Left ventricle myocardium inferior (tissue), 1 donor: Measurements from ENCODE around the gene LTN1. TPM values are rescaled to one million over a fixed set of nuclear protein-coding genes. Genes with fewer than 3 reads are reported as not detected.
"Not testable (repeated sequence)": the region's sequence is repeated elsewhere in the genome, so short reads cannot be mapped to it uniquely, and the experiment has no call there.

Source experiments
- DNase-seq: peaks from one replicate; pipeline ENCODE4 v3.0.0-alpha.2; 2020
- H3K27ac ChIP-seq: fragments of 200-600 bp; replicated peaks from 2 replicates; pipeline ENCODE4 v1.8.0; 2021
- H3K27me3 ChIP-seq: fragments of 200-600 bp; 2 replicates; pipeline ENCODE4 v1.8.0; 2021; ENCODE audit warnings: low read depth
- H3K36me3 ChIP-seq: fragments of 200-600 bp; 2 replicates; pipeline ENCODE4 v1.8.0; 2021
- H3K4me1 ChIP-seq: fragments of 200-600 bp; 2 replicates; pipeline ENCODE4 v1.8.0; 2021
- H3K4me3 ChIP-seq: fragments of 200-600 bp; 2 replicates; pipeline ENCODE4 v1.8.0; 2021; ENCODE audit warnings: mild to moderate bottlenecking, moderate library complexity
- H3K9me3 ChIP-seq: fragments of 200-600 bp; replicated peaks from 2 replicates; pipeline ENCODE4 v1.8.0; 2021
- intact Hi-C: fragments of 100-400 bp; cut with micrococcal nuclease; formaldehyde crosslinking; loops from one replicate; pipeline ENCODE4 v1.11.0; 2022
- total RNA-seq: library from RNA; stranded (reverse); fragmentation: NEBNext Ultra II Directional; extraction: Animal tissue kit (Norgen Biotek cat#: 25700); gene quantifications from one replicate; pipeline ENCODE4 v1.2.1, GENCODE V29; 2021
- TF ChIP-seq, protein P1 (sequence below): fragments of 200-600 bp; IDR thresholded peaks from 2 replicates; pipeline ENCODE4 v1.8.0; 2021; ENCODE audit warnings: antibody characterized with exemption, mild to moderate bottlenecking, borderline replicate concordance
- donor health status: DM: no; HTN: yes; CAD: no; lungs with severe emphysema.

LTN1 gene
- total RNA-seq, 1 donor from 2014 or later: 16.6 TPM

DNA sequence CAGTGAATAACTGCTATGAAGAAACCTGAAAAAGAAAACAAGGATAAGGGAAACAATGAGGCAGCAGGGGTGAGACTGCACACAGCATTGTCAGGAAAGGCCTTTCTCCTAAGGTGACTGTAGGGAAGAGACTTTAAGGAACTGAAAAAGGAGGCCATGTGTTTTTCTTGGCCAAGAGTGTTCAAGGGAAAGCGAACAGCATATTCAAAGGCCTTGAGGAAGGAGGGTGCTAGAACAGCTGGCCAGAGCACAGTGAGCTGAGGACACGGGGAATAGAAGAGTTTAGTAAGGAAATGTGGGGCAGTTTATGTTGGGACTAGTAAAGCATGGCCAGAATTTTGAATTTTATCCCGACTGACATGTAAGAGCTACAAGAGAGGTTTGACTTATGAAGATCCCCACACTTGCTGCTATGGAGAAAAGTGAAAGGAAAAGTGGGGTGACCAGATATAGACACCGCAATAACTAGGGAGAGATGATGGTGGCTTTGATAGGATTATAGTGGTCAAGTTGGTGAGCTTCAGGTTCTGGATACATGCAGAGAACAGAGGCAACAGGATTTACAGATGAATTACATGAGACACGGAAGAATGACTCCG lies 25.1 kb upstream of the LTN1 start:
- H3K4me1 ChIP-seq: peaks cover 27% of the 10 kb centered on the region
- peak overlapping the region; percentile 80 for H3K4me3 ChIP-seq
- H3K27me3 ChIP-seq: no peaks in the 10 kb centered on the region
- no peaks in the 10 kb centered on the region for H3K9me3 ChIP-seq
- TF ChIP-seq, protein P1, sequence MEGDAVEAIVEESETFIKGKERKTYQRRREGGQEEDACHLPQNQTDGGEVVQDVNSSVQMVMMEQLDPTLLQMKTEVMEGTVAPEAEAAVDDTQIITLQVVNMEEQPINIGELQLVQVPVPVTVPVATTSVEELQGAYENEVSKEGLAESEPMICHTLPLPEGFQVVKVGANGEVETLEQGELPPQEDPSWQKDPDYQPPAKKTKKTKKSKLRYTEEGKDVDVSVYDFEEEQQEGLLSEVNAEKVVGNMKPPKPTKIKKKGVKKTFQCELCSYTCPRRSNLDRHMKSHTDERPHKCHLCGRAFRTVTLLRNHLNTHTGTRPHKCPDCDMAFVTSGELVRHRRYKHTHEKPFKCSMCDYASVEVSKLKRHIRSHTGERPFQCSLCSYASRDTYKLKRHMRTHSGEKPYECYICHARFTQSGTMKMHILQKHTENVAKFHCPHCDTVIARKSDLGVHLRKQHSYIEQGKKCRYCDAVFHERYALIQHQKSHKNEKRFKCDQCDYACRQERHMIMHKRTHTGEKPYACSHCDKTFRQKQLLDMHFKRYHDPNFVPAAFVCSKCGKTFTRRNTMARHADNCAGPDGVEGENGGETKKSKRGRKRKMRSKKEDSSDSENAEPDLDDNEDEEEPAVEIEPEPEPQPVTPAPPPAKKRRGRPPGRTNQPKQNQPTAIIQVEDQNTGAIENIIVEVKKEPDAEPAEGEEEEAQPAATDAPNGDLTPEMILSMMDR: no peak
- no peaks in the 10 kb centered on the region for H3K36me3 ChIP-seq
- intact Hi-C loops: no loop called here
- H3K27ac ChIP-seq: no peak overlapping the region
- DNase-seq: no peak

DNA sequence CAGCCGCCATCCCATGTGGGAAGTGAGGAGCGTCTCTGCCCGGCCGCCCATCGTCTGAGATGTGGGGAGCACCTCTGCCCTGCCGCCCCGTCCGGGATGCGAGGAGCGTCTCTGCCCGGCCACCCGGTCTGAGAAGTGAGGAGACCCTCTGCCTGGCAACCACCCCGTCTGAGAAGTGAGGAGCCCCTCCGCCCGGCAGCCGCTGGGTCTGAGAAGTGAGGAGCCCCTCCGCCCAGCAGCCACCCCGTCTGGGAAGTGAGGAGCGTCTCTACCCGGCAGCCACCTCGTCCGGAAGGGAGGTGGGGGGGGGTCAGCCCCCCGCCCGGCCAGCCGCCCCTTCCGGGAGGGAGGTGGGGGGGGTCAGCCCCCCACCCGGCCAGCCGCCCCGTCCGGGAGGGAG lies 18.6 kb upstream of the LTN1 start:
- H3K27me3 ChIP-seq, intact Hi-C loops, H3K4me1 ChIP-seq, H3K27ac ChIP-seq, DNase-seq, H3K9me3 ChIP-seq, H3K4me3 ChIP-seq: not testable (repeated sequence)
- peaks cover 24% of the 10 kb centered on the region for H3K36me3 ChIP-seq

DNA sequence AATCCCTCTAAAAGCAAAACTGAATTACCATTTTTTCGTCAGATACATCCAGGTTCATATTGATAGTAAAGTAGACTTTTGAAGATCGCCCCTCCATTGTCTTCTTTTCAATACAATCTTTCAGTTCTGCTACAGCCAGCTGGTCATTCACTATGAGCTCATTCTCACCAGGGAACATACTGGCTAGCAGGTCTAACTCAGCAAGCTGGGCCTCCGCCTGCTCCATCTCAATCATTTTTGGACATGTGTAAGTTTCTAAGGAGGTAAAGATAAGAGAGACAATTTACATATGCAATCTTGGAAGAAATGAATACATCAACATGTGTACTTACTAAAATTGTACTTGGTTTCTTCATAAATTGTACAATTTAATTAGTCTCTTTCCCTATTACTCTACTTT lies 15.7 kb upstream of the LTN1 start:
- H3K4me3 ChIP-seq: no peak overlapping the region
- TF ChIP-seq, protein P1: no peak
- no peaks in the 10 kb centered on the region for H3K9me3 ChIP-seq
- H3K27ac ChIP-seq: no peak overlapping the region
- no peak for DNase-seq
- intact Hi-C loops: no loop called here
- H3K27me3 ChIP-seq: no peaks in the 10 kb centered on the region
- H3K36me3 ChIP-seq: peaks cover 25% of the 10 kb centered on the region
- peaks cover 7% of the 10 kb centered on the region for H3K4me1 ChIP-seq

DNA sequence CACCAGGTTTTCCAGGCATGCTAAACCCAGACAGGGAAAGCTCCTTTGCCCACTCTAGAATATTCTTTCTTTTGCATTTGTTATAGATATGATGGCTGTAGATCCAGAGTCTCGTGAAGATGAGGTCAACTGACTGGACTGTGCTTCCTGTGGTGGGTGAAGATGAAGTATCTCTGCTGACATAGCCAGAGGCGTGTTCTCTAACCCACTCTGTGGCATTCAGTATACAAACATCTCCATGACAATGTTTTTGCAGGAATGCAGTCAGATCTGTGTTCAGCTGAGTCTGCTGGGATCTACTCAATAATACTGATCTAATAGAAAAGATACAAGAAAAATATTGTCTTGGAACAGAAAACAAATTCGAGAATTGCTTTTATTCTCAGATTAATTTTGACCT lies 15.1 kb upstream of the LTN1 start:
- intact Hi-C loops: no loop called here
- no peak for DNase-seq
- no peak overlapping the region for H3K27ac ChIP-seq
- no peaks in the 10 kb centered on the region for H3K27me3 ChIP-seq
- H3K4me3 ChIP-seq: no peak overlapping the region
- H3K4me1 ChIP-seq: peaks cover 12% of the 10 kb centered on the region
- H3K9me3 ChIP-seq: no peaks in the 10 kb centered on the region
- H3K36me3 ChIP-seq: peaks cover 25% of the 10 kb centered on the region
- TF ChIP-seq, protein P1: no peak

DNA sequence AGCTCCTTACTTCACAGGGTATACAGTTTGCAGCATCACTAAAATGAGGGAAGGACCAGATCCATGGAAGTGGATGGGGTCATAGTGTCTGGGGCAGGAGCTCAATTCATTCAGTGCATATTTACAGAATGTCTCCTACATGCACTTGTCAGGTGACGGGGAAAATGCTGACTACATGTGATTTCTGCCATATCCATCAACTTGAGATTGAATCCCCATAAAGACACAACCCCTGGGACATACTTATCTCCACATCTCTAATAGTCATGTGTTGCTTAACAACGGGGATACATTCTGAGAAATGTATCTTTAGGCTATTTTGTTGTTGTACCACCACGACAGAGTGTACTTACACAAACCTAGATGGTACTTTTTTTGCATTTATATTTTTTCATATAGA lies 14.5 kb upstream of the LTN1 start:
- Histone ChIP-seq H3K9me3 (no peaks in the 10 kb centered on the region), H3K27ac (no peak overlapping the region), H3K4me1 (peaks cover 17% of the 10 kb centered on the region), H3K4me3 (no peak overlapping the region), H3K27me3 (no peaks in the 10 kb centered on the region), H3K36me3 (peaks cover 25% of the 10 kb centered on the region)
- DNase-seq: no peak
- intact Hi-C loops: no loop called here
- TF ChIP-seq, protein P1: no peak

DNA sequence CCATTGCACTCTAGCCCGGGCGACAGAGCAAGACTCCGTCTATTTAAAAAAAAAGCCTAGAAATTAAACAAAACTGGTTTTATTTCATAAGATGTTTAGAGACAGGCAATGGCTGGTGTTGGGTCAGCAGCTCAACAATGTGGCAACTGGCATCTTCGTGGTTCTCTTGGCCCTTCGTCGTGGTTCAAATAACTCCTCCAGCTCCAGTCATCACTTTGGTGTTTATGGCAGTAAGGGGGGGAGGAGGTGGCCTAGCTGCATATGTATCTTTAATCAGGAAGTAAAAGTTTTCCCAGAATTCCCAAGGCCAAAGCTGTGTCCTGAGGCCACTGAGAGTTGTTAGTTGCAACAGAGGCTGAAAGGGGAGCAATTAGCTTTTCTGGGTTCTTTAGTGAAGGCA lies 13.0 kb upstream of the LTN1 start:
- no peak for DNase-seq
- intact Hi-C loops: no loop called here
- Histone ChIP-seq H3K27me3 (no peaks in the 10 kb centered on the region), H3K4me3 (no peak overlapping the region), H3K27ac (no peak overlapping the region), H3K4me1 (peaks cover 20% of the 10 kb centered on the region), H3K9me3 (no peaks in the 10 kb centered on the region), H3K36me3 (peaks cover 25% of the 10 kb centered on the region)
- TF ChIP-seq, protein P1: no peak
